ENCODE data around the gene SF3B4.
A peak's percentile ranks its signal among the peaks of the same experiment; 100 is the strongest.

The SF3B4 gene

GRCh38 chr1:149932474-149932873 lies 4.9 kb upstream of the SF3B4 start:
- FAIRE-seq: no peak

GRCh38 chr1:149931212-149931790 lies 3.7 kb upstream of the SF3B4 start:
- FAIRE-seq: no peak

- no peak for FAIRE-seq
These were observed 2.3 kb upstream of the SF3B4 start for GRCh38 chr1:149929856-149930255.

GRCh38 chr1:149928401-149928724 lies 760 bp upstream of the SF3B4 start:
- FAIRE-seq: no peak

- no peak for FAIRE-seq
These were observed 494 bp downstream of the SF3B4 start for GRCh38 chr1:149927056-149927562.

- no peak for FAIRE-seq
These were observed 1.3 kb downstream of the SF3B4 start for GRCh38 chr1:149926296-149926695.

- no peak for FAIRE-seq
These were observed 1.9 kb downstream of the SF3B4 start for GRCh38 chr1:149925751-149926150.

GRCh38 chr1:149925345-149925744 lies 2.3 kb downstream of the SF3B4 start:
- no peak for FAIRE-seq

GRCh38 chr1:149923626-149924025 lies 4.0 kb downstream of the SF3B4 start:
- FAIRE-seq: no peak

GRCh38 chr1:149917571-149918144 lies 9.9 kb downstream of the SF3B4 start, which contains the start of gene SV2A:
Gene SV2A, minus strand, starts transcription at chr1:149917844. Its CDS starts 4,004 bp downstream, at chr1:149913840.
- no peak for FAIRE-seq

- FAIRE-seq: no peak
These were observed 10.7 kb downstream of the SF3B4 start for GRCh38 chr1:149916898-149917252.

GRCh38 chr1:149916193-149916897 lies 11.3 kb downstream of the SF3B4 start:
- FAIRE-seq: no peak

GRCh38 chr1:149915429-149916192 lies 12.0 kb downstream of the SF3B4 start:
- no peak for FAIRE-seq

GRCh38 chr1:149914545-149914944 lies 13.1 kb downstream of the SF3B4 start:
- FAIRE-seq: no peak

GRCh38 chr1:149906570-149907075 lies 21.0 kb downstream of the SF3B4 start:
- FAIRE-seq: no peak

- FAIRE-seq: no peak
These were observed 23.6 kb downstream of the SF3B4 start for GRCh38 chr1:149903836-149904491.

- peak; percentile 60 for FAIRE-seq
These were observed 27.9 kb downstream of the SF3B4 start, which contains the start of gene BOLA1 for GRCh38 chr1:149899460-149900284. Gene BOLA1, plus strand, starts transcription at chr1:149899568. Its CDS starts 492 bp downstream, at chr1:149900060.

- no peak for FAIRE-seq
These were observed 31.0 kb downstream of the SF3B4 start for GRCh38 chr1:149896575-149896974.

- FAIRE-seq: no peak
These were observed 38.7 kb downstream of the SF3B4 start for GRCh38 chr1:149888999-149889289.

GRCh38 chr1:149888247-149888998 lies 39.2 kb downstream of the SF3B4 start:
- FAIRE-seq: no peak
